HEK293 (cell line): ENCODE measurements around the gene GOLGA6C.
"Not testable (repeated sequence)": the region's sequence is repeated elsewhere in the genome, so short reads cannot be mapped to it uniquely, and the experiment has no call there.

Source experiments
- CTCF ChIA-PET: fragments of 350-600 bp; formaldehyde crosslinking; extraction: SDS; loops from one replicate; lab custom pipeline; 2021; ENCODE audit warnings: antibody characterized with exemption; lab: Yijun Ruan, JAX
- POLR2A ChIA-PET: fragments of 300-600 bp; formaldehyde crosslinking; extraction: SDS; loops from one replicate; lab custom pipeline; 2020; ENCODE audit warnings: antibody characterized with exemption, inconsistent platforms; lab: Yijun Ruan, JAX
- H3K27ac ChIP-seq: fragments of 200-500 bp; sonication (Bioruptor generic); 2 replicates; pipeline ENCODE4 v1.5.1; 2014; ENCODE audit warnings: low read depth, low read length, control low read depth, inconsistent platforms; ENCODE audit errors: extremely low read depth
- H3K36me3 ChIP-seq, 2 experiments: fragments of 200-500 bp in 1 of 2; sonication (Bioruptor generic) in 1 of 2; 1 replicate in 1 of 2; 2 replicates in 1 of 2; pipeline ENCODE4 v1.5.1; 2014 to 2017; ENCODE audit warnings: inconsistent platforms in 2 of 2, low read length in 2 of 2; ENCODE audit not compliant: control insufficient read depth in 2 of 2, insufficient read depth in 1 of 2
- H3K4me1 ChIP-seq: fragments of 200-500 bp; sonication (Bioruptor generic); 2 replicates; pipeline ENCODE4 v1.5.1; 2014; ENCODE audit warnings: mild to moderate bottlenecking, low read length, inconsistent platforms; ENCODE audit not compliant: control insufficient read depth, insufficient read depth
- H3K4me3 ChIP-seq: 2 replicates; pipeline ENCODE4 v1.5.1; 2011; ENCODE audit warnings: low read depth, mild to moderate bottlenecking, control low read depth, low read length, moderate library complexity
- H3K9me3 ChIP-seq: fragments of 200-500 bp; sonication (Bioruptor generic); 2 replicates; pipeline ENCODE4 v1.5.1; 2014; ENCODE audit warnings: low read depth, low read length, inconsistent platforms; ENCODE audit not compliant: control insufficient read depth, insufficient read depth
- EGR2 ChIP-seq: fragments of 450-650 bp; formaldehyde crosslinking; IDR thresholded peaks from 2 replicates; pipeline ENCODE4 v1.5.1; 2016; ENCODE audit warnings: low read depth, missing biosample characterization, missing genetic modification characterization
- GLI2 ChIP-seq: fragments of 450-650 bp; formaldehyde crosslinking; IDR thresholded peaks from 2 replicates; pipeline ENCODE4; 2017; ENCODE audit warnings: missing biosample characterization, missing genetic modification characterization, low read depth, borderline replicate concordance
- KLF16 ChIP-seq: fragments of 450-650 bp; formaldehyde crosslinking; IDR thresholded peaks from 2 replicates; pipeline ENCODE4 v1.5.1; 2017; ENCODE audit warnings: missing biosample characterization, missing genetic modification characterization
- MYNN ChIP-seq: fragments of 450-650 bp; formaldehyde crosslinking; IDR thresholded peaks from 2 replicates; pipeline ENCODE4 v1.5.1; 2016; ENCODE audit warnings: missing biosample characterization, missing genetic modification characterization, borderline replicate concordance
- OVOL3 ChIP-seq: fragments of 450-650 bp; formaldehyde crosslinking; IDR thresholded peaks from 2 replicates; pipeline ENCODE4 v1.5.1; 2016; ENCODE audit warnings: missing biosample characterization, missing genetic modification characterization
- SETDB1 ChIP-seq: IDR thresholded peaks from one replicate; pipeline ENCODE4 v1.6.1; 2017; ENCODE audit warnings: mild to moderate bottlenecking, low read length, moderate library complexity, mixed read lengths; ENCODE audit not compliant: insufficient read length
- WT1 ChIP-seq: fragments of 450-650 bp; formaldehyde crosslinking; IDR thresholded peaks from 2 replicates; pipeline ENCODE4 v1.5.1; 2016; ENCODE audit warnings: missing biosample characterization, missing genetic modification characterization
- ZBTB21 ChIP-seq: fragments of 450-650 bp; formaldehyde crosslinking; IDR thresholded peaks from 2 replicates; pipeline ENCODE4 v1.5.1; 2017; ENCODE audit warnings: missing biosample characterization, missing genetic modification characterization
- ZBTB48 ChIP-seq: fragments of 450-650 bp; formaldehyde crosslinking; IDR thresholded peaks from 2 replicates; pipeline ENCODE4 v1.5.1; 2016; ENCODE audit warnings: missing biosample characterization, missing genetic modification characterization
- ZEB2 ChIP-seq: fragments of 450-650 bp; formaldehyde crosslinking; IDR thresholded peaks from 2 replicates; pipeline ENCODE4 v1.5.1; 2016; ENCODE audit warnings: missing biosample characterization, missing genetic modification characterization
- ZFP41 ChIP-seq: fragments of 450-650 bp; formaldehyde crosslinking; IDR thresholded peaks from 2 replicates; pipeline ENCODE4 v1.5.1; 2016; ENCODE audit warnings: missing biosample characterization, missing genetic modification characterization, borderline replicate concordance
- ZNF155 ChIP-seq: fragments of 450-650 bp; formaldehyde crosslinking; IDR thresholded peaks from 2 replicates; pipeline ENCODE4 v1.5.1; 2016; ENCODE audit warnings: missing biosample characterization, missing genetic modification characterization
- ZNF266 ChIP-seq: fragments of 450-650 bp; formaldehyde crosslinking; IDR thresholded peaks from 2 replicates; pipeline ENCODE4 v1.5.1; 2016; ENCODE audit warnings: missing biosample characterization, missing genetic modification characterization, low read depth
- ZNF292 ChIP-seq: fragments of 450-650 bp; formaldehyde crosslinking; IDR thresholded peaks from 2 replicates; pipeline ENCODE4 v1.5.1; 2016; ENCODE audit warnings: low read depth, missing biosample characterization, missing genetic modification characterization, borderline replicate concordance
- ZNF544 ChIP-seq: fragments of 450-650 bp; formaldehyde crosslinking; IDR thresholded peaks from 2 replicates; pipeline ENCODE4 v1.5.0; 2017; ENCODE audit warnings: missing biosample characterization, missing genetic modification characterization
- ZNF585B ChIP-seq: fragments of 450-650 bp; formaldehyde crosslinking; IDR thresholded peaks from 2 replicates; pipeline ENCODE4 v1.5.1; 2016; ENCODE audit warnings: missing biosample characterization, missing genetic modification characterization
- ZNF654 ChIP-seq: fragments of 450-650 bp; formaldehyde crosslinking; IDR thresholded peaks from 2 replicates; pipeline ENCODE4 v1.5.1; 2016; ENCODE audit warnings: low read depth, missing biosample characterization, missing genetic modification characterization
- ZNF670 ChIP-seq: fragments of 450-650 bp; formaldehyde crosslinking; IDR thresholded peaks from 2 replicates; pipeline ENCODE4 v1.5.1; 2016; ENCODE audit warnings: missing biosample characterization, missing genetic modification characterization, low read depth
- ZNF701 ChIP-seq: fragments of 450-650 bp; formaldehyde crosslinking; IDR thresholded peaks from 2 replicates; pipeline ENCODE4 v1.5.1; 2016; ENCODE audit warnings: missing biosample characterization, missing genetic modification characterization
- TF ChIP-seq, protein P1 (sequence below): fragments of 450-650 bp; formaldehyde crosslinking; IDR thresholded peaks from 2 replicates; pipeline ENCODE4 v1.5.1; 2016; ENCODE audit warnings: missing biosample characterization, missing genetic modification characterization
- TF ChIP-seq, protein P2 (sequence below): fragments of 450-650 bp; formaldehyde crosslinking; IDR thresholded peaks from 2 replicates; pipeline ENCODE4 v1.5.1; 2016; ENCODE audit warnings: missing biosample characterization, missing genetic modification characterization
- TF ChIP-seq, protein P3 (sequence below): fragments of 450-650 bp; formaldehyde crosslinking; IDR thresholded peaks from 2 replicates; pipeline ENCODE4 v1.5.1; 2016; ENCODE audit warnings: missing biosample characterization, missing genetic modification characterization

Gene GOLGA6C

DNA sequence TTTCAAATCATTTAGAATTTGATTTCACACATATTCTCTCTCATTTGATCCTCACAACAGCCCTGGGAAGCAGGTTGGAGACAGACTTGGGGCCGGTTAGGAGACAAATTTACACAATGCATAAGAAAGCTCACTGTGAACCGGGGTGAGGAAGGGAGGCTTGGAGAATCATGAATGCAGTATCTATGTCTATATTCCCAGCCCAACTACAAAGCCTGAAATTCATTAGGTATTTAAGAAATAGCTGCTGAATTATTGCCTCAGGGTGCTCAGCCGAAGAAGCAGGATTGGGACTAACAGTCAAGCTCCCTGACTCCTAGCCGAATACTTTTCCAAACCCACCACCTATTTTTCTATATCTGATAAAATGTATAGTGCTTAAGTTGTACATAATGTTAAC lies 8.4 kb upstream of the GOLGA6C start:
- Histone ChIP-seq H3K4me1 (no peaks in the 10 kb centered on the region), H3K27ac (no peak overlapping the region), H3K9me3 (no peaks in the 10 kb centered on the region), H3K36me3 (no peaks in the 10 kb centered on the region), H3K4me3 (no peak overlapping the region)
- ChIA-PET POLR2A (no interaction called here), CTCF (interaction anchor here (0.8 kb wide), 1 partner anchor 221 kb away, joined by 4 read pairs; no protein-coding TSS in a partner anchor)
- TF ChIP-seq GLI2 (no peak), ZNF701 (tag by site-specific recombination) (no peak), SETDB1 (no peak), ZNF266 (tag by site-specific recombination) (no peak), ZNF544 (tag by site-specific recombination) (no peak), KLF16 (tag by site-specific recombination) (no peak), ZBTB21 (tag by site-specific recombination) (no peak), ZNF654 (tag by site-specific recombination) (no peak), ZFP41 (tag by site-specific recombination) (no peak), ZNF585B (tag by site-specific recombination) (no peak), OVOL3 (no peak), EGR2 (tag by site-specific recombination) (no peak), ZNF670 (tag by site-specific recombination) (no peak), ZNF155 (tag by site-specific recombination) (no peak), ZBTB48 (tag by site-specific recombination) (no peak), MYNN (no peak), WT1 (tag by site-specific recombination) (no peak), ZNF292 (tag by site-specific recombination) (no peak), ZEB2 (tag by site-specific recombination) (no peak)
- TF ChIP-seq, protein P1, sequence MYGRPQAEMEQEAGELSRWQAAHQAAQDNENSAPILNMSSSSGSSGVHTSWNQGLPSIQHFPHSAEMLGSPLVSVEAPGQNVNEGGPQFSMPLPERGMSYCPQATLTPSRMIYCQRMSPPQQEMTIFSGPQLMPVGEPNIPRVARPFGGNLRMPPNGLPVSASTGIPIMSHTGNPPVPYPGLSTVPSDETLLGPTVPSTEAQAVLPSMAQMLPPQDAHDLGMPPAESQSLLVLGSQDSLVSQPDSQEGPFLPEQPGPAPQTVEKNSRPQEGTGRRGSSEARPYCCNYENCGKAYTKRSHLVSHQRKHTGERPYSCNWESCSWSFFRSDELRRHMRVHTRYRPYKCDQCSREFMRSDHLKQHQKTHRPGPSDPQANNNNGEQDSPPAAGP (tag by site-specific recombination), result no peak

DNA sequence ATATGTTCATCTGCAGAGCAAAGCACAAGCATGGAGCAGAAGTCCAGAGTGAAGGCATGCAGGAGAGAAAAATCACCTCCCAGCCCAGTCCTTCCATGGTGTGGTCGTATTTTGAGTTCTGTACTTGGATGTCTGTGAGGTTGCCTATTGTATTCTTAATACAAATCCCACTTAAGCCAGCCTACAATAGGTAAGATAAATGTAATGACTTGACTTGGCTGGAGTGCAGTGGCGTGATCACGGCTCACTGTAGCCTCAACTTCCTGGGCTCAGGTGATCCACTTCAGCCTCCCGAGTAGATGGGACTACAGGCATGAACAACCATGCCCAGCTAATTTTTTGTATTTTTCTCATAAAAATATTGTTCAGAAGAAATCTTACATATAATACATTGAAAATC lies 6.8 kb upstream of the GOLGA6C start:
- H3K36me3 ChIP-seq, H3K27ac ChIP-seq, H3K4me3 ChIP-seq, H3K9me3 ChIP-seq, H3K4me1 ChIP-seq, CTCF ChIA-PET, POLR2A ChIA-PET: not testable (repeated sequence)

DNA sequence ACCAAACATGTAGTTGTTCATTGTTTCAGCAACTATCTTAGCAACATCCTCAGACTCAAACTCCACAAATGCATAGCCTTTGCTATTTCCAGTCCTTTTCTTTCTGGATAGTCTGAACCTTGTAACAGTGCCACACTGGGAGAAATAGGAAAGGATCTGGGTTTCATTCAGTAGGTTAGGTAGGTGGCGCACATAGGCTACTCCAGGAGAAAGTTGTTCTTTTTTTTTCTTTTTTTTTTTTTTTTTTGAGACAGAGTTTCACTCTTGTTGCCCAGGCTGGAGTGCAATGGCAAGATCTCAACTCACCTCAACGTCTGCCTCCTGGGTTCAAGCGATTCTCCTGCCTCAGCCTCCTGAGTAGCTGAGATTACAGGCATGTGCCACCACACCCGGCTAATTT lies 5.8 kb upstream of the GOLGA6C start:
- H3K27ac ChIP-seq, H3K36me3 ChIP-seq, H3K4me1 ChIP-seq, H3K9me3 ChIP-seq, H3K4me3 ChIP-seq, POLR2A ChIA-PET: not testable (repeated sequence)
- CTCF ChIA-PET, result interaction anchor here (0.6 kb wide), 1 partner anchor 226 kb away, joined by 3 read pairs; no protein-coding TSS in a partner anchor
- TF ChIP-seq, protein P2, sequence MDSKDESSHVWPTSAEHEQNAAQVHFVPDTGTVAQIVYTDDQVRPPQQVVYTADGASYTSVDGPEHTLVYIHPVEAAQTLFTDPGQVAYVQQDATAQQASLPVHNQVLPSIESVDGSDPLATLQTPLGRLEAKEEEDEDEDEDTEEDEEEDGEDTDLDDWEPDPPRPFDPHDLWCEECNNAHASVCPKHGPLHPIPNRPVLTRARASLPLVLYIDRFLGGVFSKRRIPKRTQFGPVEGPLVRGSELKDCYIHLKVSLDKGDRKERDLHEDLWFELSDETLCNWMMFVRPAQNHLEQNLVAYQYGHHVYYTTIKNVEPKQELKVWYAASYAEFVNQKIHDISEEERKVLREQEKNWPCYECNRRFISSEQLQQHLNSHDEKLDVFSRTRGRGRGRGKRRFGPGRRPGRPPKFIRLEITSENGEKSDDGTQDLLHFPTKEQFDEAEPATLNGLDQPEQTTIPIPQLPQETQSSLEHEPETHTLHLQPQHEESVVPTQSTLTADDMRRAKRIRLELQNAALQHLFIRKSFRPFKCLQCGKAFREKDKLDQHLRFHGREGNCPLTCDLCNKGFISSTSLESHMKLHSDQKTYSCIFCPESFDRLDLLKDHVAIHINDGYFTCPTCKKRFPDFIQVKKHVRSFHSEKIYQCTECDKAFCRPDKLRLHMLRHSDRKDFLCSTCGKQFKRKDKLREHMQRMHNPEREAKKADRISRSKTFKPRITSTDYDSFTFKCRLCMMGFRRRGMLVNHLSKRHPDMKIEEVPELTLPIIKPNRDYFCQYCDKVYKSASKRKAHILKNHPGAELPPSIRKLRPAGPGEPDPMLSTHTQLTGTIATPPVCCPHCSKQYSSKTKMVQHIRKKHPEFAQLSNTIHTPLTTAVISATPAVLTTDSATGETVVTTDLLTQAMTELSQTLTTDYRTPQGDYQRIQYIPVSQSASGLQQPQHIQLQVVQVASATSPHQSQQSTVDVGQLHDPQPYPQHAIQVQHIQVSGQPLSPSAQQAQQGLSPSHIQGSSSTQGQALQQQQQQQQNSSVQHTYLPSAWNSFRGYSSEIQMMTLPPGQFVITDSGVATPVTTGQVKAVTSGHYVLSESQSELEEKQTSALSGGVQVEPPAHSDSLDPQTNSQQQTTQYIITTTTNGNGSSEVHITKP (tag by site-specific recombination), result peak; percentile 49
- TF ChIP-seq, protein P3, sequence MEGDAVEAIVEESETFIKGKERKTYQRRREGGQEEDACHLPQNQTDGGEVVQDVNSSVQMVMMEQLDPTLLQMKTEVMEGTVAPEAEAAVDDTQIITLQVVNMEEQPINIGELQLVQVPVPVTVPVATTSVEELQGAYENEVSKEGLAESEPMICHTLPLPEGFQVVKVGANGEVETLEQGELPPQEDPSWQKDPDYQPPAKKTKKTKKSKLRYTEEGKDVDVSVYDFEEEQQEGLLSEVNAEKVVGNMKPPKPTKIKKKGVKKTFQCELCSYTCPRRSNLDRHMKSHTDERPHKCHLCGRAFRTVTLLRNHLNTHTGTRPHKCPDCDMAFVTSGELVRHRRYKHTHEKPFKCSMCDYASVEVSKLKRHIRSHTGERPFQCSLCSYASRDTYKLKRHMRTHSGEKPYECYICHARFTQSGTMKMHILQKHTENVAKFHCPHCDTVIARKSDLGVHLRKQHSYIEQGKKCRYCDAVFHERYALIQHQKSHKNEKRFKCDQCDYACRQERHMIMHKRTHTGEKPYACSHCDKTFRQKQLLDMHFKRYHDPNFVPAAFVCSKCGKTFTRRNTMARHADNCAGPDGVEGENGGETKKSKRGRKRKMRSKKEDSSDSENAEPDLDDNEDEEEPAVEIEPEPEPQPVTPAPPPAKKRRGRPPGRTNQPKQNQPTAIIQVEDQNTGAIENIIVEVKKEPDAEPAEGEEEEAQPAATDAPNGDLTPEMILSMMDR (tag by site-specific recombination), result peak; percentile 66; the same call in 1 of the 2 replicates

DNA sequence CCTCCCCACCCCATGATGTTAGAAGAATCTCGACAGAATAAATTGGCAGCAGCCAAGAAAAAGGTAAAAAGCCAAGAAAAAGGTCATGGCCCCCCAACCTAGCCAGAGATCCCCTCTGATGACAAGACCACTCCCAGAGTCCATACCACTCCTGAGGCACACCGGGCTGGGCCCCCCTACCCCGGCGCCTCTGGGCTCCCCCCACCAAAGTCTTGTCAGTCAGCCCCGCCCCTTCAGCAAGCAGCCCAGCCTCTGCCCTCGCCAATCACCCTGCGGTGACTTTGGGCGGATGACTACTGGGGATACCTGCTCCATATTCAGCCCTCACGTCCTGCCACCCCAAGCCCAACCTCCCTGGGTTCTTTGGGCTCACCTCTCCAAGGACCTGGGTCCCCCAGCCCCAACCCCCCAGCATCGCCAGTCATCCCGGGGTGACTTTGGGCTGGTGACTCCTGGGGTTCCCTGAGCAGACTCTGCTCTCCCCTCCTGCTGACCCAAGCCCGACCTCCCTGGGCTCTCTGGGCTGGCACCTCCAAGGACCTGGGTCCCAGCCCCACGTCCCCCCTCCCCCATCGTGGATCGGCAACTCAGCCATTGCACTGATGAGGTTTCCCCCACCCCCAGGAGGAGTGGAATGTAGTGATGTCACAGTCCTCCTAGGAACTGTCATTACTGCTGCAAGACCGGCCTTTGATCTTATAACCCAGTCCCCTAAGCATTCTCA lies 648 bp downstream of the GOLGA6C start:
- POLR2A ChIA-PET, H3K4me1 ChIP-seq, CTCF ChIA-PET, H3K9me3 ChIP-seq, H3K27ac ChIP-seq, H3K4me3 ChIP-seq, H3K36me3 ChIP-seq: not testable (repeated sequence)
